HT1080 (cell line): Measurements from ENCODE around the gene GRID1. TPM values are rescaled to one million over a fixed set of nuclear protein-coding genes. Genes with fewer than 3 reads are reported as not detected.
A peak's percentile ranks its signal among the peaks of the same experiment; 100 is the strongest.
"Not testable (repeated sequence)": the region's sequence is repeated elsewhere in the genome, so short reads cannot be mapped to it uniquely, and the experiment has no call there.

ENCODE experiments used
- DNase-seq: peaks from one replicate; pipeline ENCODE4 v3.0.0-alpha.2; 2015; ENCODE audit warnings: low read depth
- total RNA-seq: library from RNA; depleted of rRNA; stranded (reverse); fragments of >200 nt; shearing (Covaris generic); gene quantifications from 2 replicates; pipeline ENCODE4 v1.2.3, GENCODE V29; 2014

GRID1 gene
- total RNA-seq, 1 experiment from 2014 or later: 5.4 TPM

DNA sequence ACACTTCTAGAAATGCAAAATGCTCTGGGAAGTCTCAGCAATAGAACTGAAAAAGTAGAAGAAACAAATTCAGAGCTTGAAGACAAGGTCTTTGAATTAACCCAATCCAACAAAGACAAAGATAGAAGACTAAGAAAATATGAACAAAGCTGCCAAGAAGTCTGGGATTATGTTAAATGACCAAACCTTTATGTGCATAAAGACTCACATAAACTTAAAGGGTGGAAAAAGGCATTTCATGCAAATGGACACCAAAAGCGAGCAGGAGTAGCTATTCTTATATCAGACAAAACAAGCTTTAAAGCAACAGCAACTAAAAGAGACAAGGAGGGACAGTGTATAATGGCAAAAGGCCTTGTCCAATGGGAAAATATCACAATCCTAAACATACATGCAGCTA, 274.3 kb downstream of the GRID1 start:
- DNase-seq: not testable (repeated sequence)

DNA sequence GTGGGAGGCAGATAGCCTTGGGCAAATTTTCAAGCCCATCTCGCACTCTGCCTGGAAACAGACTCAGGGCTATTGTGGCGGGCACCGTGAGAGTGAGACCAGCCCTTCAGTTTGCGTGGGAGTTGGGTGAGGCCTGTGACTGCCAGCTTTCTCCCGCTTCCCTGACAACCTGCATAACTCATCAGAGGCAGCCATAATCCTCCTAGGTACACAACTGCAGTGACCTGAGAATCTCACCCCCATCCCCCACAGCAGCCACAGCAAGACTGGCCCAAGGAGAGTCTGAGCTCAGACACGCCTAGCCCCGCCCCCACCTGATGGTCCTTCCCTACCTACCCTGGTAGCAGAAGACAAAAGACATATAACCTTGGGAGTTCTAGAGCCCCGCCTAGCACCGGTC, 275.4 kb downstream of the GRID1 start:
- DNase-seq: no peak

DNA sequence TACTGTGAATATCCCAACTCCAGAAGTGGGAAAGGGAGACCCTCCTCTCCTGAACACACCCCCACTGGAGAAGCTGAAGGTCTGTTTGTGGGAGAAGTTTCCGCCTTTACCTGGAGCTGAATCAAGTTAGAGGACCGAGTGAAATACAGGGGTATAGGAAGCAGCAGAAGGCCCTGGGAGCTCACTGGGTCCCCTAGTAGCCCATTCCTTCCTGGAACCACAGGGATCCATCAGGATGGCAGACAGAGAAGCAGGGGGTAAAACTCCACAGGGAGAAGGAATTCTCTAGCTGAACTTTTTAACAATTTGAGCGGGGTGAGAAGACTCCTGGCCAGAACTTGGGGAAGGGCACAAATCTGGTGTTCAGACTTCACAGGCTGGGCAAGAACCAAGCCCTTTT, 275.8 kb downstream of the GRID1 start:
- DNase-seq: no peak

DNA sequence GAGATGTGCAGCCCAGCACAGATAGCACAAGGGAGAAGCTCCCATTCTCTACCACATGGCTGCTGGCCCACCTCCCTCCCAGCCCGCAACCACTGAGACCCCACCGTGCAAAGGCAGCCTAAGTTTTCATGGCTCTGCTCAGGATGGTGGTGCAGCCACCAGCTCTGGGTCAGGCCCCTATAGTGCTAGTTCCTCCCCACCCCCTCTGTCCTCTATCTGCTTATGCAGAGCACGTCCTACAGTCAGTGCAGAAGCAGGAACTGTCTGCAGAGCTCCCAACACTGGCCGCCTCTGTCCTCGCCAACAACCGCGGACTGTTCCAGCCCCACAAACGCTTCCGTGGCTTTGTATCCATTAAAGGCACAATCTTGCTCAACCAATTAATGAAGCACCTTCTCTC, 278.9 kb downstream of the GRID1 start:
- DNase-seq: no peak

DNA sequence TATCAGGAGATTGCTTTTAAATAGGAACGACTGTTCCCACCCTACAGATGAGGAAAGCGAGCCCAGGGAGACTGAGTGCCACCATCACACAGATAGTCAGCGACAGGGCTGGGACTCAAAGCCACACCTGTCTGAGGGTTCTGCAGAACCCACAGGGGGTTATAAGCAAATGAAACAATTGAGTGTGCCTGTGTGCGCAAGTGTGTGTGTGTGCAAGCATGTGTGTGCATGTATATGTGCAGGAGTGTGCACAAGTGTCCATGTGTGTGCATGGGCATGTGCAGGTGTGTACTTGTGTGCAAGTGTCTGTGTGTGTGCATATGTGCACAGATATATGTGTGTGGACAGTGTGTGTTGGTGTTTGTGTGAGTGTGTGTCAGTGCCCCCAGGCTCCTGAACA, 280.2 kb downstream of the GRID1 start:
- DNase-seq: no peak

DNA sequence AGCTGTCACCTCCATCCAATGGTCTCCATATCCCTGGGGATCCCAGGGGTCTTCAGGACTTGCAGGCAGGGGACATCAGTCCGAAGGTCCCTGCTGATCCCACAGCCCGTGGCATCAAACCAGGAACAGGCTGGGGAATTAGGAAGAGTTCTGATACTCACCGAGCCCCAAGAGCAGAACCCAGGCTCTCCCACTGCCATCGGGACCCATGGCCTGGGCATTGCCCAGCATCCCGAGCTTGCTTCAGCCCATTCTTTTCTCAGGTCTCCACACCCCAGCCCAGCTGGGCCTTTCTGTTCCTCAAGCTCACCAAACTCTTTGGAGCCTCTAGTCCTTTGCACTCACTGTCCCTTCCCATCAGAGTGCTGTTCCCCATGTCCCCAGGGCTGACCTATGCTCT, 280.9 kb downstream of the GRID1 start:
- DNase-seq: no peak

DNA sequence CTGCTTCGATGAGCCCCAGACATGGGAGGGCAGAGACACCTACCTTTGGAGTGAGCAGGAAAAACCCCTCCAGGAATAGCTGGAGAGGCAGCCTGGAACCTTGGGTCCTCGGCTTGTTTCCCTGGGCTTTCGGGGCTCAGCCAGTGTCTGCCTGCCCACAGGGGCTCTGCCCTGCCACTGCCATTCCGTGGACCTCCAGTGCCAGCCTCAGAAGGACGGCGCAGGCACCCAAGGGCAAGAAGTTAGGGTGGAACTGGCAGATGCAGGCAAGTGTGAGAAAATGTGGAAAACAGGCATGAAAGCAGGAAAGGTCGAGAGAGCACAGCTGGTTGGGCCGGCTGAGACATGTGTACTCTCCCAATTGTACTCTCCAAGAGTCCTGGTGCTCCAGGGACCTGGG, 281.5 kb downstream of the GRID1 start:
- no peak for DNase-seq

DNA sequence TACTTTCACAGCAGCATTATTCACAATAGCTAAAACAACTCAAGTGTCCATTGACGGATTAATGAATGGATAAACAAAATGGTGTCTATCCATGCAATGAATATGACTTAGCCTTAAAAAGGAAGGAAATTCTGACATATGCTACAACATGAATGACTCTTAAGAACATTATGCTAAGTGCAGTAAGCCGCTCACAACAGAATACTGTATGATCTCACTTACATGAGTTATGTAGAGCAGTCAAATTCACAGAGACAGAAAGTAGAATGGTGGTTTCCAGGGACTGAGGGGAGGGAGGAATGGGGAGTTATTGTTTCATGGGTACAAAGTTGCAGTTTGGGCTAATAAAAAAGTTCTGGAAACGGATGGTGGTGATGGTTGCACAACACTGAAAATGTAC, 282.0 kb downstream of the GRID1 start:
- no peak for DNase-seq

DNA sequence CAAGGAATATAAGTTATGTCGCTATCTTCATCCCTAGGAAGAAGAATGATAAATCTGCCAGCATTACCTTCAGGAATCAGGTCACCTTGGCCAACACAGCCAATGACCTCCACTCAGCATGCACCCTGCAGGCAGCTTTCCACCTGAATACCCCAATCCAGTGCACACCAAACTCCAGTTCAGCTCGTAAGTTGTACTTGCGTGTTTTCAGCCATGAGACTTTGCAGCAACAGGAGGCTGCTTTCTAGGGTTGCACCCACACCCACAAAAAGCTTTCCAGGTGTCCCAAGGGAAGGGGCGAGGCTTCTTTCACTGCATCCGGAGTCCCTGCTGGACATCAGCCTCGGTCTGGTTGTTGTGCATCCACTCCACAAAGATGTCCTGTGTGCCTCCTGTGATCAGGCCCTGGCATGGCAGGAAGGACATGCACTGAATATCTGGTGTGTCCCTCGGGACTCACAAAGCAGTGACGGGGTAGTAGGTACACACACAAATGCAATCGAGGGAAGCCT, 282.9 kb downstream of the GRID1 start:
- DNase-seq: no peak

DNA sequence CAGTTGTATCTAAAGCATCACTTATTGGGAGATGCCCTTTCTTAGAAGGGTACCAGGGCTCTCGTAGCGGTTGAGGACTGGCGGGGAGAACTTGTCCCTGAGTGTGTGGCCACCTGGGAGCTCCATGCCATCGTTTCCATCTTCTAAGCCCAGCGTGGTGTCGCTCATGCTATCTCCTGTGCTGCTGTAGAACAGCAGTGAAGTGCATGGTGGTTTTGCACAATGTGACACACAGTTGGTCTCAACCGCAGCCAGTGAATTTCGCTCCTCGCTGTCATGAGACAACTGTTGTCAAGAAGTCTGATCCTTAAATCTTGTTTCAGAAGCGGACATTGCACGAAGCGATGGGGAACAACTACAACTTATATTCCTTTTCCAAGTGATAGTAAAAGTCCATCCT, 283.4 kb downstream of the GRID1 start:
- no peak for DNase-seq

DNA sequence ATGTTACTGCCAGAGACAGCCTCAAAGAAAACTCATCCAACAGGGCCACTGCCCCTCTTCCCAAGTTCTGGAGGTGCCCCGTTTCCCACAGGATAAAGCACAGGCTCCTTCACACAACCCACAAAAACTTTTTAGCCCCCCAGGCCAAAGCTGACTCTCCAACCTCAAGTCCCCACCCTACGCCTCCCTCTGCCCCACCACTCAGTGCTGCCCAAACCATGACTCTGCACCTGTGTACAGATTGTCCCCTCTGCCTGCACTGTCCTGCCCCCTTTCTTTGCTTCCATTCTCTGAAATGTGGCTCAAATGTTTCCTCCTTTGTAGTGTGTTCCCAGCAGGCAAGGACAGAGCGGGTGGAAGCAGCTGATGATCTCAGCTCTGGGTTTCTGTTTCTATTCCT, 284.0 kb downstream of the GRID1 start:
- no peak for DNase-seq

DNA sequence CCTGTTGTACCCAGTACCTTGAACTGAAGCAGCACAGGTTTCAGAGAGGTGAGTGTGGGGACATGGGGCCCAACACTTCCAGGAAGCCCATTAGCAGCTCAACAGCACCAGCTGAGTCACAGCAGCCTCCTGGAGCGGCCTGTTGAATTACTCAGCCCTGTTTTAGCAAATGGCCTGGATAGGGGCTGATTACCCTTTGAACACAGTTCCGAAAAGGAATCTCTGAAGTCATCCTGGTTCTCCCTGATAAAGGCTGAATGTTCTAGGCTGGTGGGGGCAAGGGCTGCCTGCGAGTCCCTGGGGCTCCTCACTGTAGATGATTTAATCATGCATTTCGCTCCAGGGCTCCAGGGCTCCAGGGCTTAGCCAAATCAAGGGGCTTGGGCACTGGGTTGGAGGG, 287.5 kb downstream of the GRID1 start:
- peak; percentile 75 for DNase-seq

DNA sequence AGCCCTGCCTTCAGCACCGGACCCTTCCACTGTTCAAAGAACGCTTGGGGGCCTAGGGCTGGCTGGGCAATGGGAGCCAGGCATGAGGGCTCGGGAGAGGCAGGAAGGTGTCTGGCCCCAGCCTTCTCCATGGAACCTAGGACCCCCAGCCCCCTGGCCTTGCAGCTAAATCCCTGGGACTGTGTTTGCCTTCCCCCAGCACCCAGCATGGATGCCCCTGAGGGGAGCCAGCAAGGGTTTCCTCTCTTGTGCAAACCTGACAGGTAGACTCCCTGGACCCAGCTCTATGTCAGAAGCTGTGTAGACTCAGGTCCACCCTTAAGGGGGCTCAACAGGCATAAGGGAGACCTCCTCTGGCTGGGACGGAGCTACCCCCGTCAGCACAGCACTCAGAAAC, 288.0 kb downstream of the GRID1 start:
- DNase-seq: no peak

DNA sequence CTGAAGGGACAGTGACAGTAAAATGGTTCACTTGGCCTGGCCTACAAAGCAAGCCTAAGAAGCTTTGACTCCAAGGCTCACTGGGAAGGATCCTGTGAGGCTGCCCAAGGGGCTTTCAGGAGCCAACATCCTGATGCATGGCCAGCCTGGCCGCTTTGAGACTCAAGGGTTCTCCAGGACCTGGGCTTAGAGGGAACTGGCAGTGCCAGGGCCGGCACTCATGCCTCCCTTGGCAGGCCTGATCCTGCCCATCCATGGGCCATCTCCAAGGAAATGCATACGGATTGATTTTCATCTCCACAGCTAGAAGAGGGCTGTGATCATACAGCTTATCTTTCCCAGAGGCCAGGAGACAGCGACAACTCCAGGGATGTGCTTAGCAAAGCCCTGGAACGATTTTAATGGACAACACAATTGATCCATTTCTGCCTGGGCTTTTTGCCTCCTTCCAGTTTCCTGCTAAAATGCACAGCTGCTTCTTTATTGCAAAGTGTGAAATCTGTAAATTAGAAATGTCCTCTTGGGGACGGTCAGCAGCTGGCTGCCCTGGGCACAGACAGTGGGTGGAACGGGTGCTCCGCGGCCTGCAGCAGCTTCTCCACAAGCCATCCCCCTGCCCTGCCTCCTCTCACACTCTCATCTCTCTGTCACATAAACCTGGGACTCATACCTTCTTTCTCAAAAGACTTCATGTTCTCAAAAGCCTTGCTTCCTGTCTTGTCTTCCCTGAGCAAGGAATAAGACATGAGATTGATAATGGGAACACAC, 288.5 kb downstream of the GRID1 start:
- DNase-seq: no peak

DNA sequence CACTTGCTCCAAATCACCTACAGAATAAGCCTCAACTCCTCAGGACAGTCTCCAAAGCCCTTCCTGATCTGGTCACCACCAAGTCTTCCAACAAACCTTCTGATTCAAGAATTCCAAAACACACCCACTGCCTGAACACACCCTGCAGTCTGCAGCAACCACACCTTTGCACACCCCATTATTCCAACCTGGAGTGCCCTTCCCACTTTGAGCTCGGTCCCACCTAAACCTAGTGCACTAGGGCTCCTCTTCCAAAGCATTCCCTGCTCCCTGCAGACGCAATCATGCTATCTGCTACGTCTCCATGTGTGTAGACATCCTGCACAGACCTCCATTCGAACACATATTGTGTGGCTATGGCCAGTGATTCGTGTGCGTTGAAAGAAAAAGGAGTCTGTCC, 289.3 kb downstream of the GRID1 start:
- DNase-seq: no peak

DNA sequence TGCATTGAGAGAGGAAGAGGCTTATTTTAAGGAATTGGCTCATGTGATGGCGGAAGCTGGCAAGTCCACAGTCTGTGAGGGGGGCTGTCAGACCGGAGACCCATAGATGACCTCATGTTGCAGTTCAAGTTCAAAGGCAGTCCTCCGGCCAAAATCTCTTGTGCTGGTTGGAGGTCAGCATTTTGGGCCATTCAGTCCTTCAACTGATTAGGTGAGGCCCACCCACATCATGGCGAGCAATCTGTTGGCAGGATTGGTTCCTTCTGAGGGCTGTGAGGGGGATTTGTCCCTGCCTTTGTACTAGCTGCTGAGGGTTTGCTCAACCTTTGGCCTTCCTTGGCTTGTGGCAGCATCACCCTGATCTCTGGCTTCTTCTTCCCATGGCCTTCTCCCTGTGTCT, 290.1 kb downstream of the GRID1 start:
- not testable (repeated sequence) for DNase-seq

DNA sequence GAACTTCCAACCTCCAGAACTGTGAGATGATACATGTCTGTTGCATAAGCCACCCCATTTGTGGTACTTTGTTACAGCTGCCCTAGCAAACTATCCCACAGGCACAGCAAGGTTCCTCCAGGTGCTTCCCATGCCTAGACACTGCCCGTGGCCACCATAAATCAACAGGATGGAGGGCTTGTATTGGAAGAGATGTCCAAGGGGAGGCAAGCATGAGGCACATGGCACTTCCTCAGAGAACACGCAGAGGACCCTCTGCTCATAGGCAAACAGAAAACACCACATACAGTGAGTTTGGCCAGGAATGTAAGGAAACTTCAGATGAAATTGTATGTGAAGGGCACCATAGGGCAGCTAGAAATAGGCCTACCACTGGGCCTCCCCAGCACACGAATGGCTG, 291.1 kb downstream of the GRID1 start:
- DNase-seq: no peak

DNA sequence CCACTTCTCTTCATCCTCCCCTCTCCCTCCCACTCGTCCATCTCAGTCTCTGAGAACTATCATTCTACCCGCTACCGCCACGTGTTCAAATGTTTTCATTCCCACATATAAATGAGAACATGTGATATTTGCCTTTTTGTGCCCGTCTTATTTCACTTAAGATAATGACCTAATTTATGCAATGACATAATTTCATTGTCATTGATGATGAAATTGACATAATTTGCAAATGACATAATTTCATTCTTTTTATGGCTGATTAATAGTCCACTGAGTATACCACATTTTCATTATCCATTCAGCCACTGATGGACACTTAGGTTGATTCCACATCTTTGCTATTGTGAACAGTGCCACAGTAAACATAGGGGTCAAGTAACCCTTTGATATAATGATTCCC, 292.3 kb downstream of the GRID1 start:
- no peak for DNase-seq

DNA sequence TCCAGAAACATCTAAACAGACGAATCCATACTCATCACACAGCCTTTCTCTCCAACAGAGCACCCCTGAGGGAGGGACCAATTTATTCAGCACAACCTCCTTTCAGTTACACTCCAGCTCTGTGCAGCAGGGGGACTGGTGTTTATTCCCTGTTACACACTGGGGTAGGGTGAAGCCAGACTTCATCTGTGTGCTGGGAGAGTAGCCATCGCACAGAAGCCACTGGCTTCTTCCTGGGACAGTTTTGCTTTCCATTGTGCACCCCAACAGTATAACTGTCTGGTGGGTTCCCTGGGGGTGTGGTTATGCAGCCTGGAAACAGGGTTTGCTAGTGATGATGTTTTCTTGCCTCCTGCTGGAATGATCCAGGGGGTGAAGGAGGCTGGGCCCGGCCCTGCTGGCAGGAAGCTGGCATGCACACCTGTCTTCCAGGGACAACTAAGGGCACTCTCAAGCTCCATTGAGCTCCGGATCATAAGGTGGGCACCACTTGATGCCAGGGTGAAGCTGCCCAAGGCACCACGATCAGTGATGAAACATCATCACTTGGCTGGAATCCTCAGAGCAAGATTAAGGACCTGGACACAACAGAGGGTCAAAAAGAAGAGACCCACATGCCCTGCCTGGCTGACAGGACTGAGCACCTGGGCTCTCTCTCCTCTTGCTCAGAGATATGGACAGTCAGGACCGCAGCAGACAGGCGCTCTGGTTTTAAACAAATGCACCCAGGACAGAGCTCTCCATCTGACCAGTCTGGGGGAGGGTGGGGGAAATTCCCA, 293.2 kb downstream of the GRID1 start:
- no peak for DNase-seq

DNA sequence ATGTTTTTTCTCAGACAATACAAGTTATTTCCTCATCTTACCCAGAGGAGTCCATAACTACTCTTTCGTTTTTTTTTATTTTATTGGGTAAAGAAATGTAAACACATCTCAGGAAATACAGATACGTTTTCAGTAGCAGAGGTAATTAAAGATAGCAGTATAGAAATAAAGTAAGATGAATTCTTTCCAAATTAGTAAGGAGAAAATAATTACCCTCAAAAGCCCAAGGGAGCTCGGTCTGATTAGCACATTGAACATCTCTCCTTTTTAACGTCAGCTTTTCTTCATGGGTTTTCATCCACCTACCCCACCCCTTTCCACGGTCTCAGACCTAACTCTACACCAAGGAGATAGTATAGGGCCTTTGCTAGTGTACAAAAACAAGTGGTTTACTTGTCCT, 294.2 kb downstream of the GRID1 start:
- no peak for DNase-seq

DNA sequence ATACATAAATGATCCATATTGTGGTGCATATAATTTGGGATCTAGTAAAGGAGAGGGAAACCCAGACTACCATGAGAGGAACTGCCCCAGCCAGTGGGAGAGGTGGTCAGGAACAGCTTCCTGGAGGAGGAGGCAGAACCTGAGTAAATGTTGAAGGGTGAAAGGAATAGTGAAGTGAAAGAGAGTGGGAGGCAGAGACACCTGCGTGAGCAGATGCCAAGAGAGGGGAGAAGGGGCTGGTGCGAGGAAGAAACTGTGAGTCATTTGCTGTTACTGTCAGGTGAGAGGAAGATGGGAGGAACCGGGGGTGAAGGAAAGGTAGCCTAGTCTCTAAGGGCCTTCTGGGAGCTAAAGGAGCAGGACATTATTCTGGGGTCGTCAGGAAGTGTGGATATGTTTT, 294.8 kb downstream of the GRID1 start:
- DNase-seq: no peak

DNA sequence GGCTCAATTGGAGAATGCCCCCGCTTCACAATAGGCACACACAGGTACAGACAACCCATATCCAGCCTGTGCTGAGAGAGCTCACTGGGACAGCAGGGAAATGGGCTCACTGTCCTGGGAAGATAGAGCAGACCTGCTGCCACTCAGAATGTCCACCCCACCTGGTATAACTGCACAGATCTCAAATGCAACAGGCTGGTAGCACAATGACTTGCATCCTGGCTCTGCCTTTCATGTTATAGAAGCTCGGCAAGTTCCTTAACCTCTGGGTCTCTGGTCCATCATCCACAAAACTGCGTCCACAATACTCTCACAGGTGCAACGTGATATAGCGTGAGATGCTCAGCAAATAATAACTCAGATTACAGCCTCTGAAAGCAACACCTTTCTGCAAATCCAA, 295.4 kb downstream of the GRID1 start:
- no peak for DNase-seq

DNA sequence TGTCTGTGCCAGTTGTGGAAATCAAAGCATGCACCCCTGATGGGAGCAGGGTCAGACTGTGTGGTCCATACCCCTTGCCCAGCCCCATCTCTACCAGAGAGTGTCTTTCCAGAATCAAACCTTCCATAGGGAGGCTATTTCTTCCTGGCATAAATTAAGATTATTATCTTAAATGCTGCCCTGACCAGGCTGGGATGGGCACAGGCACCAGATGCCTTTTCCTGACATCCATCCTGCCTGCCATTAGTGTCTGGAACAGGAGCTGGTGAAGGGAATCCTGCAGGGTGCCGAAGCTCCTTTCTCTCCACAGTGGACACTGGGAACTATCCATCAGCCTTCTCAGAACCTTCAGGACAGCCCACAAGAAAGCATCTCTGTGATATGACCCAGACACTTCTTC, 296.3 kb downstream of the GRID1 start:
- DNase-seq: no peak
